ENCODE results near the gene ETS1.

Gene ETS1

GRCh38 chr11:128469220-128469619, 118.1 kb downstream of the ETS1 start:
- TF ChIP-seq, protein P1, sequence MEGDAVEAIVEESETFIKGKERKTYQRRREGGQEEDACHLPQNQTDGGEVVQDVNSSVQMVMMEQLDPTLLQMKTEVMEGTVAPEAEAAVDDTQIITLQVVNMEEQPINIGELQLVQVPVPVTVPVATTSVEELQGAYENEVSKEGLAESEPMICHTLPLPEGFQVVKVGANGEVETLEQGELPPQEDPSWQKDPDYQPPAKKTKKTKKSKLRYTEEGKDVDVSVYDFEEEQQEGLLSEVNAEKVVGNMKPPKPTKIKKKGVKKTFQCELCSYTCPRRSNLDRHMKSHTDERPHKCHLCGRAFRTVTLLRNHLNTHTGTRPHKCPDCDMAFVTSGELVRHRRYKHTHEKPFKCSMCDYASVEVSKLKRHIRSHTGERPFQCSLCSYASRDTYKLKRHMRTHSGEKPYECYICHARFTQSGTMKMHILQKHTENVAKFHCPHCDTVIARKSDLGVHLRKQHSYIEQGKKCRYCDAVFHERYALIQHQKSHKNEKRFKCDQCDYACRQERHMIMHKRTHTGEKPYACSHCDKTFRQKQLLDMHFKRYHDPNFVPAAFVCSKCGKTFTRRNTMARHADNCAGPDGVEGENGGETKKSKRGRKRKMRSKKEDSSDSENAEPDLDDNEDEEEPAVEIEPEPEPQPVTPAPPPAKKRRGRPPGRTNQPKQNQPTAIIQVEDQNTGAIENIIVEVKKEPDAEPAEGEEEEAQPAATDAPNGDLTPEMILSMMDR (IDR thresholded peaks at IDR 0.05; ENCODE audit: control insufficient read depth, extremely low read depth, insufficient read depth) = no peak
- no peak for DNase-seq (ENCODE audit: low read depth)
- H3K4me3 ChIP-seq (ENCODE audit: low read depth, low read length) = no peak overlapping the region

DNA sequence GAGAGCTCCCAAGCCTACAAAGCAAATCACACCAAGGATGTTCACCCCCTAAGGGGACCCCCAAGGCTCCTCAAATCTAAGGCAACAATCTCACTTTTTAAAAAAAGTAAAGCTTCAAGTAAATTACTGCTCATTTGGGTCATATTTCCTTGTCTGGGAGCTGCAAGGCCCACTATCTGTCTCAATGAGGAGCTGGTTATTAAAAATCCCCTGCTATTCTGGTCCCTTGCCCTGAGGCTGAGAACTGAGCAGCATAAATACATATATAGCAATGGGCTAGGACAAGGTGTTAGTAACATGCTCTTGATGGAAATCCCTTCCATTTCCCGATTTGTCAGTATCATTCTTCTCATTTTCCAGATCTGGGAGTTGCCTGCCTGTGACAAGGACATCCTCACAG, 119.2 kb downstream of the ETS1 start:
- TF ChIP-seq, protein P1 (IDR thresholded peaks at IDR 0.05; ENCODE audit: control insufficient read depth, extremely low read depth, insufficient read depth) = no peak
- H3K4me3 ChIP-seq (ENCODE audit: low read depth, low read length) = no peak overlapping the region
- no peak for DNase-seq (ENCODE audit: low read depth)

DNA sequence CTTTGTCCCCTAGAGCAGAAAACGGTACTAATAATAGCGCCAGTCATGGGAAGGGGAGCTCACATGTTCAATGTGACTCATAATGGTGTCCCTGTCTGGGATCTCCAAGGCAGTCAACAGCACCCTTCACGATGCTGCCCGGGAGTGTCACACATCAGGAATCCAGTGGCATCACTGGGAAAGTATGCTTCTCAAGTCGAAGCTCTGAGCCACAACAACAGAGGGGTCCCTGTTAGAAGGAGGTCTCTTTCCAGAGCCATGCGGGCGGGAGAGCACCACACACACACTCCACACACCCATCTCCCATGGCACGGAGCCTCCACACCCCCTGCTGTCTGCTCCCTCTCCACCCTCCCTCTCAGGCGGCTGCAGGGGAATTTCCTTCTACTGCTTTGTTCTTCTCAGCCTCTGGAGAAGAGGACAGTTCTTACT, 119.7 kb downstream of the ETS1 start:
- no peak overlapping the region for H3K4me3 ChIP-seq (ENCODE audit: low read depth, low read length)
- no peak for DNase-seq (ENCODE audit: low read depth)
- TF ChIP-seq, protein P1 (IDR thresholded peaks at IDR 0.05; ENCODE audit: control insufficient read depth, extremely low read depth, insufficient read depth) = no peak

GRCh38 chr11:128467041-128467440, 120.3 kb downstream of the ETS1 start:
- H3K4me3 ChIP-seq (ENCODE audit: low read depth, low read length) = no peak overlapping the region
- no peak for DNase-seq (ENCODE audit: low read depth)
- TF ChIP-seq, protein P1 (IDR thresholded peaks at IDR 0.05; ENCODE audit: control insufficient read depth, extremely low read depth, insufficient read depth) = no peak

DNA sequence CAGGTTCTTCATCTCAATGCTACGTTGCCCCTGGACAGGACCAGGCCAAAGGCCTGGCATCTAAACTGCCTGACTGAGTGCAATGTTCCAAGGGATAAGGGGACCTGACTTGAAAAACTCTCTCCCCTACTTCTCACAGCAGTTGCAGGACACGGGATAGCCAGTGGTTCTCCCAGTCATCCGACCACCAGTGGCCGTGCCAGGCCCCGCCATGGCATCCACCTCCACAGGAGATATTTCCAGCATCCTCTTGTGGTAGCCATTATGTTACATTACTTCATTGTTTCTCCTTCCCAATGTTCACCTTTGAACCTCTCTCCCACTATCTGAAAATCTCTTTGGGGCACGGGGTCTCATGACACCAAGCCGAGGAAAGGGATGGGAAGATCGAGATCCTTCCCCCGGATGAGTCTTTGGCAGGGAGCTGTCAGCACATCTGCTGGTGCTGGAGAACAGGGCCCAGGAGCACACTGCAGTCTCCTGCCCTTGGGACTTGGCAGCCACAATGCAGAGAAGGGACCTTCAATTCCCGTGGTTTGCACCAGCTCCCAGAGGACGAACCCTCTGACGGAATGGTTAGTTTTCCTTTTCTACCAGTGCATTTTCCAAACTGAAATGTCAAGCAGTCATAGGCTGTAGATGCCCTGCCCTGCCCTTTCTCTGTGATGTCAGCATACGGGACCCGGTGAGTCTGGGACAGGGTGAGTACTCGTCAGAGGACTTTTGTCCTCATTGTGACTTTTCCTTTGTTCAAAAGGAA, 121.2 kb downstream of the ETS1 start:
- no peak for DNase-seq (ENCODE audit: low read depth)
- TF ChIP-seq, protein P1 (IDR thresholded peaks at IDR 0.05; ENCODE audit: control insufficient read depth, extremely low read depth, insufficient read depth) = no peak
- H3K4me3 ChIP-seq (ENCODE audit: low read depth, low read length) = no peak overlapping the region

GRCh38 chr11:128465531-128465930, 121.8 kb downstream of the ETS1 start:
- DNase-seq (ENCODE audit: low read depth) = no peak
- TF ChIP-seq, protein P1 (IDR thresholded peaks at IDR 0.05; ENCODE audit: control insufficient read depth, extremely low read depth, insufficient read depth) = no peak
- H3K4me3 ChIP-seq (ENCODE audit: low read depth, low read length) = no peak overlapping the region

Measured in LNCaP clone FGC (cell line).